Activated CD4-positive, CD25-positive, alpha-beta regulatory T cell treated with anti-CD3 and anti-CD28 coated beads, Interleukin-2, amount 50 U/mL, for 72 hours (primary cell): ENCODE results near the gene HOXC10.

ENCODE experiments used
- DNase-seq: peaks from one replicate; pipeline ENCODE4 v3.0.0; 2021

The HOXC10 gene

GRCh38 chr12:53965281-53966084 is 19.5 kb upstream of the HOXC10 start:
- DNase-seq: no peak

GRCh38 chr12:53966085-53966384 is 18.9 kb upstream of the HOXC10 start:
- no peak for DNase-seq

- DNase-seq: no peak
Measured at GRCh38 chr12:53966385-53967133, 18.4 kb upstream of the HOXC10 start.

GRCh38 chr12:53967421-53967925 is 17.5 kb upstream of the HOXC10 start:
- DNase-seq: no peak

- no peak for DNase-seq
Measured at GRCh38 chr12:53968214-53969127, 16.5 kb upstream of the HOXC10 start.

GRCh38 chr12:53969588-53970259 is 15.2 kb upstream of the HOXC10 start:
- no peak for DNase-seq

- DNase-seq: no peak
Measured at GRCh38 chr12:53970451-53970850, 14.5 kb upstream of the HOXC10 start.

- DNase-seq: no peak
Measured at GRCh38 chr12:53971129-53971528, 13.8 kb upstream of the HOXC10 start.

- no peak for DNase-seq
Measured at GRCh38 chr12:53971686-53972085, 13.3 kb upstream of the HOXC10 start.

- DNase-seq: no peak
Measured at GRCh38 chr12:53972152-53972702, 12.7 kb upstream of the HOXC10 start.

- DNase-seq: no peak
Measured at GRCh38 chr12:53972722-53973235, 12.2 kb upstream of the HOXC10 start, which contains the start of gene HOXC11. Gene HOXC11 (plus strand): TSS chr12:53973126. CDS start chr12:53973242, 116 bp downstream.

GRCh38 chr12:53973236-53974042 is 11.5 kb upstream of the HOXC10 start:
- DNase-seq: no peak

- DNase-seq: no peak
Measured at GRCh38 chr12:53974084-53975063, 10.6 kb upstream of the HOXC10 start, which contains the start of gene HOTAIR. Gene HOTAIR (minus strand): TSS chr12:53974954.

- no peak for DNase-seq
Measured at GRCh38 chr12:53975064-53975471, 9.9 kb upstream of the HOXC10 start.

GRCh38 chr12:53975479-53976152 is 9.3 kb upstream of the HOXC10 start:
- no peak for DNase-seq

- no peak for DNase-seq
Measured at GRCh38 chr12:53976172-53976822, 8.6 kb upstream of the HOXC10 start.

GRCh38 chr12:53976823-53977595 is 7.9 kb upstream of the HOXC10 start:
- no peak for DNase-seq
